ENCODE measurements around the gene CNOT3.
A peak's percentile ranks its signal among the peaks of the same experiment; 100 is the strongest.
"Not testable (repeated sequence)": the region's sequence is repeated elsewhere in the genome, so short reads cannot be mapped to it uniquely, and the experiment has no call there.

The CNOT3 gene

GRCh38 chr19:54152267-54152666 lies 14.7 kb downstream of the CNOT3 start:
- no peak for DNase-seq

- no peak for DNase-seq
Observed at GRCh38 chr19:54152878-54153524, 15.4 kb downstream of the CNOT3 start.

GRCh38 chr19:54153731-54154326 lies 16.3 kb downstream of the CNOT3 start:
- no peak for DNase-seq

- DNase-seq = no peak
Observed at GRCh38 chr19:54154603-54155345, 17.2 kb downstream of the CNOT3 start.

GRCh38 chr19:54155694-54156093 lies 18.1 kb downstream of the CNOT3 start:
- no peak for DNase-seq

GRCh38 chr19:54156490-54156889 lies 18.9 kb downstream of the CNOT3 start:
- no peak for DNase-seq

GRCh38 chr19:54156953-54157352 lies 19.4 kb downstream of the CNOT3 start:
- DNase-seq = no peak

- peak; percentile 55 for DNase-seq
Observed at GRCh38 chr19:54158812-54159351, 21.3 kb downstream of the CNOT3 start.

- DNase-seq = peak; percentile 100
Observed at GRCh38 chr19:54159352-54160181, 22.0 kb downstream of the CNOT3 start, which contains the start of gene LENG1. LENG1 (minus strand) TSS chr19:54159721; CDS start chr19:54159695, 26 bp downstream.

GRCh38 chr19:54160182-54160811 lies 22.7 kb downstream of the CNOT3 start:
- DNase-seq = peak; percentile 33

- no peak for DNase-seq
Observed at GRCh38 chr19:54160854-54161253, 23.3 kb downstream of the CNOT3 start.

- peak; percentile 93 for DNase-seq
Observed at GRCh38 chr19:54162241-54162805, 24.8 kb downstream of the CNOT3 start.

- DNase-seq = no peak
Observed at GRCh38 chr19:54162884-54163283, 25.3 kb downstream of the CNOT3 start.

GRCh38 chr19:54164369-54165068 lies 27.0 kb downstream of the CNOT3 start:
- peak; percentile 75 for DNase-seq

- DNase-seq = no peak
Observed at GRCh38 chr19:54165222-54165621, 27.7 kb downstream of the CNOT3 start.

GRCh38 chr19:54168174-54168917 lies 30.8 kb downstream of the CNOT3 start:
- DNase-seq = peak; percentile 94

- no peak for DNase-seq
Observed at GRCh38 chr19:54169149-54169740, 31.7 kb downstream of the CNOT3 start.

- not testable (repeated sequence) for DNase-seq
Observed at GRCh38 chr19:54171736-54172431, 34.3 kb downstream of the CNOT3 start.

All from hematopoietic multipotent progenitor cell treated with erythropoietin and hydrocortisone succinate and interleukin-3 and kit ligand, for 6 days (in vitro differentiated cells).